Ectodermal cell (in vitro differentiated cells): Measurements from ENCODE around the gene RDH5.

Experiments used
- H3K27ac ChIP-seq: 2 replicates; pipeline ENCODE4 v1.7.0; 2013; ENCODE audit warnings: mild to moderate bottlenecking, low read depth, low read length; ENCODE audit not compliant: insufficient read depth, poor library complexity, severe bottlenecking
- H3K27me3 ChIP-seq: 2 replicates; pipeline ENCODE4 v1.7.0; 2013; ENCODE audit warnings: mild to moderate bottlenecking, low read length; ENCODE audit not compliant: insufficient read depth, control insufficient read depth, poor library complexity, severe bottlenecking
- H3K36me3 ChIP-seq: one replicate; pipeline ENCODE4 v1.7.0; 2013; ENCODE audit warnings: low read length; ENCODE audit not compliant: control insufficient read depth, insufficient read depth
- H3K4me1 ChIP-seq: one replicate; pipeline ENCODE4 v1.7.0; 2013; ENCODE audit warnings: low read length; ENCODE audit not compliant: control insufficient read depth, insufficient read depth
- H3K4me3 ChIP-seq: 2 replicates; pipeline ENCODE4 v1.7.0; 2013; ENCODE audit warnings: low read depth, low read length, control low read depth; ENCODE audit not compliant: insufficient read depth
- H3K9me3 ChIP-seq: 2 replicates; pipeline ENCODE4 v1.7.0; 2013; ENCODE audit warnings: mild to moderate bottlenecking, low read length, moderate library complexity; ENCODE audit not compliant: control insufficient read depth
- WGBS, 2 experiments: methylation state at CpG; one replicate each; pipeline ENCODE4 v1.1.7; 2013; ENCODE audit warnings: missing lambda C conversion rate in 2 of 2; 5-methylcytosine and 5-hydroxymethylcytosine counted together

Gene RDH5

GRCh38 chr12:55720894-55721444 lies 776 bp downstream of the RDH5 start:
- no peak overlapping the region for H3K4me3 ChIP-seq
- H3K36me3 ChIP-seq: peaks cover 7% of the 10 kb centered on the region
- H3K27me3 ChIP-seq: no peaks in the 10 kb centered on the region
- no peak overlapping the region for H3K27ac ChIP-seq
- H3K9me3 ChIP-seq: no peaks in the 10 kb centered on the region
- WGBS, 2 experiments: 68 to 75% methylated on average over 9 of the region's 9 CpGs
- peaks cover 30% of the 10 kb centered on the region for H3K4me1 ChIP-seq

GRCh38 chr12:55721601-55722213 lies 1.5 kb downstream of the RDH5 start:
- H3K4me3 ChIP-seq: no peak overlapping the region
- no peaks in the 10 kb centered on the region for H3K27me3 ChIP-seq
- WGBS, 2 experiments: 89% methylated on average over 14 of the region's 14 CpGs
- no peaks in the 10 kb centered on the region for H3K9me3 ChIP-seq
- H3K4me1 ChIP-seq: peaks cover 30% of the 10 kb centered on the region
- H3K27ac ChIP-seq: no peak overlapping the region
- H3K36me3 ChIP-seq: peaks cover 11% of the 10 kb centered on the region

- Histone ChIP-seq H3K36me3 (peaks cover 11% of the 10 kb centered on the region), H3K4me3 (no peak overlapping the region), H3K4me1 (peaks cover 25% of the 10 kb centered on the region), H3K27me3 (no peaks in the 10 kb centered on the region), H3K27ac (no peak overlapping the region), H3K9me3 (no peaks in the 10 kb centered on the region)
- 92 to 94% methylated on average over 8 of the region's 8 CpGs for WGBS, 2 experiments
Measured at GRCh38 chr12:55722948-55723347, 2.8 kb downstream of the RDH5 start.

DNA sequence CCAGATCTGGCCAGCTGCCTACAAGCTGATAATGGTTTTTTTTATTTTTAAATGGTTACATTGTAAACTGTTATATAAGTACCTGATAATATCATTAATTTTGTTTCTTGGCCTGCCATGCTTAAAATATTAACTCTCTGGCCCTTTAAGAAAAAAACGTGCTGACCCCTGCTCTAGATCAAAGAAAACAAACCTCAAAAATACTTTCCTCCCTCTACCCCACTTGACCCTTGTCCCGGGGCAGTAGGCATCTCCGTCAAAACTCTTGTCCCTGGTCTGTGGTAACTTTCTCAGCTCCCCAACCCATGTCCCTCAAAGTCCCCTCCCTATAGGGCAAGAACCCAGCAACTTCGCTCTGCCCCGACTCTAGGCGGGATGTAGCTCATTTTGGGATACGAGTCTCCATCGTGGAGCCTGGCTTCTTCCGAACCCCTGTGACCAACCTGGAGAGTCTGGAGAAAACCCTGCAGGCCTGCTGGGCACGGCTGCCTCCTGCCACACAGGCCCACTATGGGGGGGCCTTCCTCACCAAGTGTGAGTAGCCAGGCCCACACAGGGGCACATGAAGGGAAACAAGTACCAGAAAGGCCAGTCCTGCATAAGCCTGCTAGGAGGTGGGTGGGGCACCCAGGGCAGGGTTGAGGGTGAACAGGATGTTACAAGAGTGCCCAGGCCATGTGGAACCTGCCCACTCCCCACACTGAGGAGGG lies 3.5 kb downstream of the RDH5 start:
- Histone ChIP-seq H3K27me3 (no peaks in the 10 kb centered on the region), H3K36me3 (peaks cover 11% of the 10 kb centered on the region), H3K4me1 (peaks cover 18% of the 10 kb centered on the region), H3K9me3 (no peaks in the 10 kb centered on the region), H3K27ac (no peak overlapping the region), H3K4me3 (no peak overlapping the region)
- 93 to 95% methylated on average over 10 of the region's 10 CpGs for WGBS, 2 experiments

GRCh38 chr12:55724226-55724939 lies 4.2 kb downstream of the RDH5 start:
- Histone ChIP-seq H3K27ac (no peak overlapping the region), H3K27me3 (no peaks in the 10 kb centered on the region), H3K36me3 (peaks cover 11% of the 10 kb centered on the region), H3K4me3 (no peak overlapping the region), H3K4me1 (peaks cover 12% of the 10 kb centered on the region), H3K9me3 (no peaks in the 10 kb centered on the region)
- 66 to 72% methylated on average over 11 of the region's 11 CpGs for WGBS, 2 experiments

- H3K27me3 ChIP-seq: no peaks in the 10 kb centered on the region
- no peaks in the 10 kb centered on the region for H3K9me3 ChIP-seq
- H3K4me3 ChIP-seq: no peak overlapping the region
- H3K36me3 ChIP-seq: peaks cover 11% of the 10 kb centered on the region
- no peak overlapping the region for H3K27ac ChIP-seq
- H3K4me1 ChIP-seq: peaks cover 8% of the 10 kb centered on the region
- WGBS, 2 experiments: 84 to 89% methylated on average over 3 of the region's 3 CpGs
Measured at GRCh38 chr12:55724940-55725309, 4.7 kb downstream of the RDH5 start.

- Histone ChIP-seq H3K9me3 (no peaks in the 10 kb centered on the region), H3K36me3 (peaks cover 11% of the 10 kb centered on the region), H3K4me1 (peaks cover 14% of the 10 kb centered on the region), H3K27me3 (no peaks in the 10 kb centered on the region), H3K27ac (no peak overlapping the region), H3K4me3 (no peak overlapping the region)
- WGBS, 2 experiments: 74 to 92% methylated on average over 1 to 3 of the region's 3 CpGs
Measured at GRCh38 chr12:55725556-55725955, 5.4 kb downstream of the RDH5 start.

- no peaks in the 10 kb centered on the region for H3K27me3 ChIP-seq
- no peak overlapping the region for H3K27ac ChIP-seq
- WGBS, 2 experiments: 71 to 72% methylated on average over 10 of the region's 10 CpGs
- H3K36me3 ChIP-seq: peaks cover 11% of the 10 kb centered on the region
- peak overlapping the region; percentile 64 for H3K4me3 ChIP-seq
- peaks cover 14% of the 10 kb centered on the region for H3K4me1 ChIP-seq
- no peaks in the 10 kb centered on the region for H3K9me3 ChIP-seq
Measured at GRCh38 chr12:55726971-55727370, 6.8 kb downstream of the RDH5 start.

DNA sequence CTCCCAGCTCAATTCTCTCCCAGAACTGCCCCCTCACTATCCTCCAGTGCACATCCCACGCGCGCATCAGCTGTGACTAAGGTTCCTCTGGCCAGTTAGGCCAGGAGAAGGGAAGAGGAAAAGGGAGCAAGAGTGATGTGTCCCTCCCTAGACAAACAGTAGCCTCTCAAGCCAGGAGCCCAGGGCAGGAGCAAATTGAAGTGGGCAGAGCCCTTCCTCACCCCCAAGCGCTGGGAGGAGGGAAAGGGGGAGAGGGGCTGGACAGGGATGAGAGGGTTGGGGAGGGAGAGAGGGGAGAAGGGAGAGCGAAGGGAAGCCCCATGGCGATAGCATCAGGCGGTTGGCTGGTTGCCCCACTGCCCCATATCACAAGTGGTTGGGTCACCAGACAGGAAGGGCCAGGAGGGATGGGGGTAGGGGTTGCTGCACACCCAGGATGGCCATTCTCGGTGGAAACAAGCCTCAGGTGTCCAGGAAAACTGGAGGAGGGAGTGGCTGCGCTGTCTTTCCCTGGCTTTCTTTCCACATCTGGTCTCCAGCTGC lies 7.5 kb downstream of the RDH5 start:
- Histone ChIP-seq H3K4me1 (peaks cover 14% of the 10 kb centered on the region), H3K27me3 (no peaks in the 10 kb centered on the region), H3K27ac (no peak overlapping the region), H3K9me3 (no peaks in the 10 kb centered on the region), H3K4me3 (peak overlapping the region; percentile 64), H3K36me3 (peaks cover 11% of the 10 kb centered on the region)
- 13 to 14% methylated on average over 9 of the region's 9 CpGs for WGBS, 2 experiments
